OCI-LY3 (cell line): ENCODE measurements around the gene MGAT4B.

Source experiments
- H2AFZ ChIP-seq: fragments of 200-600, 300-600 bp; shearing (Covaris generic); 2 replicates; pipeline ENCODE4 v1.6.0; 2014; ENCODE audit warnings: antibody characterized with exemption, low read depth, low read length
- H3K27ac ChIP-seq: fragments of 200-600, 300-600 bp; sonication (generic); 2 replicates; pipeline ENCODE4 v1.5.1; 2014; ENCODE audit warnings: mild to moderate bottlenecking, low read length, moderate library complexity, mixed read lengths
- H3K27me3 ChIP-seq: fragments of 200-600, 300-600 bp; sonication (generic); 2 replicates; pipeline ENCODE4 v1.6.1; 2014; ENCODE audit warnings: low read depth, low read length, mixed read lengths
- H3K36me3 ChIP-seq: fragments of 200-600, 300-600 bp; sonication (generic); replicated peaks from 2 replicates; pipeline ENCODE3; 2014; ENCODE audit warnings: low read depth, low read length, mixed read lengths
- H3K4me1 ChIP-seq: fragments of 300-600, 200-600 bp; sonication (generic); 2 replicates; pipeline ENCODE4 v1.6.1; 2014; ENCODE audit warnings: low read length, mixed read lengths
- H3K4me2 ChIP-seq: fragments of 200-600, 300-600 bp; sonication (generic); 2 replicates; pipeline ENCODE4 v1.6.1; 2014; ENCODE audit warnings: low read length, mixed read lengths
- H3K4me3 ChIP-seq: fragments of 300-600, 200-600 bp; sonication (generic); 2 replicates; pipeline ENCODE4 v1.5.1; 2014; ENCODE audit warnings: antibody characterized with exemption, mild to moderate bottlenecking, low read length, moderate library complexity
- H3K79me2 ChIP-seq: fragments of 300-600, 200-600 bp; shearing (Covaris generic); 2 replicates; pipeline ENCODE4 v1.6.1; 2014; ENCODE audit warnings: mild to moderate bottlenecking, low read length, mixed read lengths
- H3K9ac ChIP-seq: fragments of 300-600, 200-600 bp; shearing (Covaris generic); 2 replicates; pipeline ENCODE4 v1.6.0; 2014; ENCODE audit warnings: mild to moderate bottlenecking, low read length, moderate library complexity
- H3K9me3 ChIP-seq: fragments of 200-600, 300-600 bp; shearing (Covaris generic); 2 replicates; pipeline ENCODE4 v1.6.1; 2014; ENCODE audit warnings: low read length, mixed read lengths; ENCODE audit not compliant: insufficient read depth
- H4K20me1 ChIP-seq: fragments of 200-600, 300-600 bp; sonication (generic); 2 replicates; pipeline ENCODE4 v1.6.1; 2016; ENCODE audit warnings: low read length, mixed read lengths; ENCODE audit not compliant: insufficient read depth
- CTCF ChIP-seq: fragments of 200-600, 300-600 bp; sonication (generic); IDR thresholded peaks from 2 replicates; pipeline ENCODE4 v1.5.1; 2014; ENCODE audit warnings: antibody characterized with exemption, low read length, low read depth
- EZH2phosphoT487 ChIP-seq: fragments of 200-600 bp; shearing (Covaris generic); IDR thresholded peaks from 2 replicates; pipeline ENCODE4 v1.6.1; 2018; ENCODE audit warnings: antibody characterized with exemption, mixed run types, low read depth

The MGAT4B gene

GRCh38 chr5:179799644-179799973 lies 7.1 kb downstream of the MGAT4B start:
- peaks cover 24% of the 10 kb centered on the region for H3K4me1 ChIP-seq

GRCh38 chr5:179798771-179799643 lies 7.7 kb downstream of the MGAT4B start:
- H4K20me1 ChIP-seq: 0 out of 2 replicates have a peak, but pooled peaks cover 3% of the 10 kb centered on the region
- peaks cover 20% of the 10 kb centered on the region for H3K4me1 ChIP-seq
- H3K4me3 ChIP-seq: no peak overlapping the region

More at GRCh38 chr5:179799644-179799973, 7.1 kb downstream of the MGAT4B start:
- Histone ChIP-seq H3K27ac (no peak overlapping the region), H3K79me2 (peaks cover 11% of the 10 kb centered on the region), H3K4me3 (no peak overlapping the region), H2AFZ (no peak overlapping the region), H4K20me1 (peaks cover 9% of the 10 kb centered on the region; the same call in 1 of the 2 replicates), H3K27me3 (no peaks in the 10 kb centered on the region), H3K4me2 (no peak overlapping the region), H3K9ac (no peak overlapping the region), H3K36me3 (peaks cover 21% of the 10 kb centered on the region), H3K9me3 (no peaks in the 10 kb centered on the region)
- TF ChIP-seq CTCF (no peak), EZH2phosphoT487 (no peak)

GRCh38 chr5:179798144-179798770 lies 8.4 kb downstream of the MGAT4B start:
- H3K4me1 ChIP-seq: peaks cover 14% of the 10 kb centered on the region
- peaks cover 21% of the 10 kb centered on the region for H3K36me3 ChIP-seq

More at GRCh38 chr5:179798771-179799643, 7.7 kb downstream of the MGAT4B start:
- Histone ChIP-seq H3K9ac (no peak overlapping the region), H3K27ac (no peak overlapping the region), H2AFZ (no peak overlapping the region), H3K27me3 (no peaks in the 10 kb centered on the region), H3K4me2 (no peak overlapping the region), H3K79me2 (peaks cover 5% of the 10 kb centered on the region; the same call in 1 of the 2 replicates), H3K36me3 (peaks cover 21% of the 10 kb centered on the region), H3K9me3 (no peaks in the 10 kb centered on the region)
- no peak for TF ChIP-seq EZH2phosphoT487
- TF ChIP-seq CTCF: no peak

More at GRCh38 chr5:179798144-179798770, 8.4 kb downstream of the MGAT4B start:
- Histone ChIP-seq H3K27me3 (no peaks in the 10 kb centered on the region), H3K9me3 (no peaks in the 10 kb centered on the region), H3K4me3 (no peak overlapping the region), H2AFZ (no peak overlapping the region), H3K4me2 (no peak overlapping the region), H3K9ac (no peak overlapping the region), H3K79me2 (no peaks in the 10 kb centered on the region), H4K20me1 (0 out of 2 replicates have a peak, but pooled peaks cover 2% of the 10 kb centered on the region), H3K27ac (no peak overlapping the region)
- no peak for TF ChIP-seq CTCF
- TF ChIP-seq EZH2phosphoT487: no peak
